Activated CD8-positive, alpha-beta memory T cell treated with anti-CD3 and anti-CD28 coated beads for 1 hour (primary cell): ENCODE data around the gene CDH2.

Experiments used
- DNase-seq, 2 donors: peaks; one replicate each; pipeline ENCODE4 v3.0.0-alpha.2; 2020; ENCODE audit warnings: low read depth in 1 of 2; ENCODE audit errors: extremely low read depth in 1 of 2

The CDH2 gene

DNA sequence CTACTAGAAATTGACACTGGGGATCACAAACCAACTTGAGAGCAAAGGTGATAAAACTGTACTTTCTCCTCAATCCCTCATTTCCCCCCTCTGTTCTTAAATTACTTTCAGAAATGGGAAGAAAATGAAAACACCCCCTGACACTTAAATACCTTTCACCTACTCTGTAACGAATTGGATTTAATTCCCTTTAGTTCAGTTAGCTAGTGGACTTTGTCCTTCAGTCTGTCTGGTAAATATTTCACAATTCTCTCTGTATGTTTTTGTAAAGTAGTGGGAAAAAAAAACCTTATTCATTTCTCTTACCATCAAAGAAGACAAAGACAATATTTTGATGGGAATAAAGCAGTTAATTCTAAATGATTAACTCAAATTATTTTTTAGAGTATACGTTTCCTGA, 85.7 kb downstream of the CDH2 start:
- no peak for DNase-seq

DNA sequence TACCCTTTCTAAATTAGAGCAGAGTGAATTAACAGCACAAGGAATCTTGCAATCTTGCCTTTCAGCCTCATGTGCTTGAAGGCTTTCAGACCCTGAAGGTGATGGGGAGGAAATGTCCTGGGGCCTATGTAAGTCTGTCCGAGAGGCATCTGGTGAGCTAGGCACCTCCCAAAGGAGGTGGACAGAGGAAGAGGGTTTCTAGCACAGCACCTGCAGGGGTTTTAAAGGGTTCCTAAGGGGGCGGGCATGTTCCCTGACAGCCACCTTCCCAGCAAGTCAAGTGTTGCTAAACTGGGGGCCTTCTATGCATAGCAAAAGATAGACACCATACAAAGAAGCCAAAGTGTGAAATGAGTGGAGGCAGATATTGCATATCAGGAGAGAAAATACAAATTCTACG, 88.5 kb downstream of the CDH2 start:
- no peak for DNase-seq

DNA sequence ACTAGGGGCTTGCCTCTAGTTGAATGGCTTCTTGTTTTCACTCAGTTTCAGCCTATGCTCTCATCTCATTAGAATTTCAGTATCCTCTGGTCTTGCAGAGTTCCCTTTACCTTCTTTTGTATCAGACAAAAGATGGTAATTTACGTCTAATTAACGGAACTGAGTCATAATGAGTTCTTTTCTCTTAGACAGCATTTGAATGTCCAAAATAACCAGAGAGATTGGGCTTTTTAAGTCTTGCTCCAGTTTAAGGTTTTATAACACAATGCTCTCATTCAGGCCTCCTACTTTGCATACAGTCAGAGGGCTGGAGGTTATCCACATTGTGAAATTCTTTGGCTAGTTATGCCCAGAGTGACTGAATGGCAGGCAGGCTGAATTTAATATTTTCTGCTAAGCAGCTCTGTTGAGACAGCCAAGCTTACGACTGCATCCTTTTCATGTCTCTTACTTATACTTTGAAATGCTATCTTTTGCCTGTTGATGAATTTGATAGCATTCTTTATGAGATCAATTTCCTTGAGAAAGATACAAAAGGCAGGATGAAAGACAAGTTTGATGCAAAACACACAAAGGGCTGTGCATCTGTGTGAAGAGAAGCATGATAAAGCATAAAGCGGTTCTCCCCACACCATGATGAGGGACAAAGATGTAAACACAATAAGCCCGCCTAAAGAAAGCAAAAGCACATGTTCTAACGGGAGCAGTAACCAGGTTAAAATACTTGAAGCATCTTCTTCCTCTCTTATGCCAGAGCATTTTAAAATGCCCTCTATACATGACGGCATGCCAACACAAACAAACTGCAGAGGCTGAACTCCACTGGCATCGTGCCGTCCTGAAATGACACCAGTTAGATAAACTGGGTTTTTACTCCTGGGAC, 90.0 kb downstream of the CDH2 start:
- DNase-seq, result no peak

DNA sequence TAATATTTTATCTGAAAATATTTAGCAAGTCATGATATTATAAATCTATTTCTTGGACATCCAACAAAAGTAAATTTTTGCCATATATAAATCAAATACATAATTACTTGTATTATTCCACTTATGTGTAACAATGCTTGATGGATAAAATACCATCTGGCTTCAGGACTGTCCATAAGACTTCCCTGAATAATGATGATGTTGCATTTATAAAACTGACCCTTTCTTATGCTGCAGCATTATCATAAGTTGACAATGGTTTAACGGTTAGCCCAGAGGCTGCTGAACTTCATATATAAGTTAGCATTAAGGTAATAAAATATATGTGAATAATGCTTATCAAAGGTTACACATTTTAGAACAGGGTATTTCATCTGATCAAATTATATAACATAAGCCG, 95.4 kb downstream of the CDH2 start:
- no peak for DNase-seq

DNA sequence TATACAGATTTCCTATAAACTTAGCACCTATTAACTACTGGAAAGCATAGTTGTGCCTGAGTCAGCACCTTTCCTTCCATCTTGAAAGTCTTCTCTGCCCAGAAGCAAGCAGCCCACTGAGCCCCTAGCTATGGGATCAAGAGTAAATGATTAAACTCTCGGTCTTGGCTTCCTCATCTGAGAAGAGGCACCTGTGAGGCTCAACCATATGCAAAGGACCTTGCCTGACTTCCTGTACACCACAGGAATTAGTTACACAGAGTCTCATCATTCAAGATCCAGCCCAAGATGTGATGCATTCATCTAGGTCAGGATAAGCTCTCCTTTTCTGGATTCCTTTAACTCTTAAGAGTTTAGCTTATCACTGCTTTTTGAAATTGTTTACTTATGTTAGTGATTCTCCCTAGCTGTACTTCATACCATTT, 96.0 kb downstream of the CDH2 start:
- no peak for DNase-seq

DNA sequence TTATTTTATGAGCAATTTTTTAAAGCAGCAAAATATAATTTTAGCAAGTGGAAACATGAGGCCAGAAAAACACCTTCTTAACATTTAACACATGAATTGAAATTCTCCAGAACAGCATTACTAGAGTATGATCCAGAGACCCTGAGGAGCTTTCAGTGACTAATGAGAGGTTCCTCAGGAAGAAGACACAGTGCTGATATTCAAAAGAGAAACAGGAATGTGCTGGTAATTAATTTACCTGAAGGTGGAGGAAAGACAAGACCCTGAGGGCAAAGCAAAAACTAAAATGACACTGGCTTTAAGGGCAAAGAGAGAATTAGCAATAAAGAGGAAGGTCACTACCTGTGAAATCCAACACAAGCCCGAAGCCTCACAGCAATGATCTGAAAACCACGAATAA, 97.0 kb downstream of the CDH2 start:
- DNase-seq, result no peak

DNA sequence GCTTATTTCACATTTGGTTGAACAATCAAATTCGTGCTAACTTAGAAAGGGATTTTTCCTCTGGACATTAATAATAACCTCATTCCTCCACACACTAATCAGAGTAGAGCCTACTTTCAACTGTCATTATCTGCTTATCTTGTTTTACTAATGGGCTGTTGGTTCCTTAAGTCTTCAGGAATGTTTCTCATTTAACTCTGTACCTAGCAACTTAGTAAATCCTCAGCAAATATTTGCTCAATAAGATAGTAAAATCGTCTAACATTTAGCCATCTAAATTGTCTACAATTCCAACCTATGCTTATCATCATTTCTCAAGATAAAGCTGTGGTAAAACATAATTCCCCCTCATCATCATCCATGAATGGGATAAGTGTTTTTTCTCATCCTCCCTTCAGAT, 98.1 kb downstream of the CDH2 start:
- DNase-seq, result no peak

DNA sequence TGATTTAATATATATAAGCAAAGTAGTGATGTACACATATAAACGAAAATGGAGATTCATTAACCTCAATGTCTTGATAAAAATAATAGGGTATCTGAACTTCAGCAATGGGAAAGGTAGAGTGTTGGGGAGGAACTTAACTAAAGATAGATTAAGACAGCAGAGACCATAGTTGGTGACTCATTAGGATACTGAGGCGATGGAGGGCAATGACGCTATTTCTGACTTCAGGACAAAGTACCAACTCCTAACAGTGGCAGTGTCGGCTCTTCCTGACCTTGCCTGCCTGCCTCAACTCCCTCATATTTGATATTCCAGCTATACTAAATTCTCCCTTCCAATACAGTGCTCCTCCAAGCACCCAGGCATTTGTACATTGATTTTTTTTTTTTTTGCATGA, 98.6 kb downstream of the CDH2 start:
- no peak for DNase-seq

DNA sequence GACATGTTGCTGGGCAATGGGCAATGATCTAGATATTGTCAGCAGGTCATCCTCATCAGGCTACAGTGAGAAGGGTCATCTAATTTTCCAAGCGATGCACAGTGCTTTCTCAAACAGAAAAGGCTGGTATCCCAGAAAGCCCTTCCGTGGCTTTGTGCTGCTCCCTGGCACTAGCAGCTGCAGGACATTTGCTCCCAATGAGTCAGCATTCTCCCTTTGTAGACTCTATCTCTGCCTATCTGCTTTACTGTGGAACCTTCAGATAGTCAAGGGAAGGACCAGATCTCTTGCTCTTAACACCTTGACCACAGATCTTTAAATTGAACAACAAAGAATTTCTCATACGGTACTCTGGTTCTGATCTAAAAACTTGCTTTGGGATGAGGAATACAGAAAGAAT, 101.4 kb downstream of the CDH2 start:
- DNase-seq, result no peak

DNA sequence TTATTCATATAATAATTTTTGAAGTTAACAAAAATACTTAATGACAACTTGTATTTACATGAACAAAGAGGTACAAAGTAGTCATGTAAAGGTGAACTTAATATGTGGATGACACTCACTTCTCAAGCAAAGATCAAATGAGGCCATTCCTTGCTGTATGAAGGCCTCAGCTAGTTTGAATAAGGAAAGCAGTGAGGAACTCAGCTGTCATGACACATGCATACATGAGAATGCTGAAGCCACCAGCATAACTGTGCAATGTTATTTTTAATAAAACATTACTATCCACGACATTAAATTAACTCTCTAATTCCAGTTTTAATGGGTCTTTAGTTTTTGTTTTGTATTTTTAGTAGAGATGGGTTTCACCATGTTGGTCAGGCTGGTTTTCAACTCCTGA, 102.9 kb downstream of the CDH2 start:
- DNase-seq, result no peak

DNA sequence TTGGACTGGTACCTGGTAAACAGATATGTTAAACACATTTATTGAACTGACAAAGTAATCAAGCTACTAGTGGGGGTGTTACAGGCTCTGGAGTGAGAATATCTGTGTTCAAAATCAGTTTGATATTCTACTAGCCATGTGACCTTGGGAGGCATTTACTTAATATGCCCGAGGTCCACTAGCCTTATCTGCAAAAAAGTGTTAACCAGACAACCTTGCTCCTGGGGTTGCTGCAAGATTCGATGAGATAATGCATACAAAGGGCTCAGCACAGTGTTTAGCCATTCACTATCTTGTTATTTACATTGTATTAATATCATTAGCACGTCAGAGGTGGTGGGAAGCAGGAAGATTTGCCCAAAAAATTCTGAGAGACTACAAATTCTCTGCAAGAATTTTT, 103.3 kb downstream of the CDH2 start:
- no peak for DNase-seq

DNA sequence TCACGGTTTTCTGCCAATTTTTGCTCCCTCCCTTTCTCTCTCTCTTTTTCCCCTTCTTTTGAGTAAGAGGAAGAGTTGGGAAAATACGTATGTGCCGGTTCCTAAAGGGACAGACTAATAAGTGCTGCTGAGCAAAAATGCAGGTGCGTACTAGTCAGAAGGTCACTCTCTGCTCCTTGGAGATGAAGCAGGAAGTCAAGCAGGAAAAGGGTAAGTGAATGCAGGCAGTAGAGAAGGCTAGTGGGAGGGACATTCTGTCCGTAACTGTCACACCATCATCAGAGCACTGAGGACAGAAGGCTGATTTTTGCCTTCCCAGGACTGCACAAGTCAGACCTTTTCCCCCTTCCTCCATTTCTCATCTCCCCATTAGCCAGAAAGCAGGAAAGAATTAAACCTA, 105.7 kb downstream of the CDH2 start:
- DNase-seq, result no peak

DNA sequence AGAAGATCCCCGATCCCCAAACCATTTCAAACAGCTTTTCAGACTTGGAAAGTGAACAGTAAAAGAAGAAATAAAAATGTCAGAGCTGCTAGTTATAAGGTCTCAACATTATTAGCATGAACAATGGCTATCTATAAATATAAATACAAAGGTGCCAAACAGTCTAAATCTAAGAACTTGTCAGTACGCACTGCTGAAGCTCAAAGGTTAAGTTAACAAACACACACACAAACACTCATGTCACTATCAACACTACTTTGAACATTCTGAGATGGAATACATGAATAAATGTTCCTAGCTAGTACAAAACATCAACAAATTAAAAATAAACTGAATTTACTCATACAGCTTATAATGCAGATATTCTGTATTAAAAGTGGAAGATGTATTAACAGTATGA, 108.7 kb downstream of the CDH2 start:
- DNase-seq, result no peak

DNA sequence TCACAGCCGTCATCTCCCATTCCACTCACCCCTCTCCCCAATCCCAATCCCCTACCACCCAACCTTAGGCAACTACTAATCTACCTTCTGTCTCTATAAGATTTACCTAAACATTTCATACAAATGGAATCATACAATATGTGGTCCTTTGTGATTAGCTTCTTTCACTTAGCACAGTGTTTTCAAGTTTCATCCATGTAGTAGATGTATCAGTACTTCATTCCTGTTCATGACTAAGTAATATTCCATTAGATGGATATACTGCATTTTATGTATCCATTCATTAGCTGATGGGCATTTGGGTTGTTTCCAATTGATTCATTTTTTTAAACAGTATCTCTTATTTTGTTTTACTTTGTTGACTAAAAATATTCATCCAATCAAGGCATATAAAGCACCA, 109.6 kb downstream of the CDH2 start:
- no peak for DNase-seq

DNA sequence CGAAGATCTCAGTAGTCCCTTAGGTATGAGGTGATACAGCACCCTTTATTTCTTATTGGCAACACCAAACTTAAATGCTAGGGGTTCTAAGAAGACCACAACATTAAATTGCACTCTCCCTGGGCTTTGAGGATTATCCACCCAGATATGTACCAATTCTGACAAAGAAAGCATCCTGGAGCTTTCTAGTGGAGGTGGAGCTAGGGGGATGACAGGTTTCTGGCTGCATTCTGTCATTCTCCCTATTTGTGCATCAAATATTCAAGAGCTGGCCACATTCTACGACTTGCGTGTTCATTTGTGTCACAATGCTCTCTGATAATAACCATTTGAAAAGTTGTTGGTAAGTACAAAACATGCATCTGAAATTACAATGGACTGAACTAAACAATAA, 111.1 kb downstream of the CDH2 start:
- DNase-seq, result no peak

DNA sequence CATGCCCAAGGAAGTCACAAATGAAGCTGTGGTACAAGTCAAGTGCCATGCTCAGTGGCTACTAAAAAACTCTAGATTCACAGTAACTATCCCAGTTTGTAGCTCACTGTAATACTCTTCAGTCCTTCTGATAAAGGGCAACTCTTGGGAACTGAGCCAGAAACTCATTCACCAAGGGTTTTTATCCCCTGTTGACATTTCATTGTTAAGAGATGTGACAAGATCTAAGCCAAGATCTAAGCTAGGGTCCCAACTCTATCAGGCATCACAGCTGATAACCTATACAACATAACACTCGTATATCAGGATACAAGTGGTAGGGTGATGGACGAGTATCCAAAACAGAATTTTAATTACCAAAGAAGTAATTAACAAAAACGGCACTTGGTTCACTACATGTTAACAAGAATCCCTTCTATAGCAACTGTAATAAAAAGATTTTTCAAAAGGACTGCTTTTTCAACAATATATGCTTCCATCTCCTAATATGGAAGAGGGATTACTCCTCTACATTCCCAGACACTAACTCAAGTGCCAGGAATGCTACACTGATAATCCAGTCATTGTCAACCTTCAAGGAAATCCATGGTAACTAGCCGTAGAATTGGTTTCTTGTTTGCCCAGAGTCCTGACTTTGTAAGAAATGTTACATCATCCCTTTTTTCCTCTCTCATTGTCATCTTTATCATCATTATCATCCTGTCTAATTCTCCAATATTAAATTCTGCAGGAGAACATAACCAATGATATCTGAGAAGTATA, 111.7 kb downstream of the CDH2 start:
- no peak for DNase-seq

DNA sequence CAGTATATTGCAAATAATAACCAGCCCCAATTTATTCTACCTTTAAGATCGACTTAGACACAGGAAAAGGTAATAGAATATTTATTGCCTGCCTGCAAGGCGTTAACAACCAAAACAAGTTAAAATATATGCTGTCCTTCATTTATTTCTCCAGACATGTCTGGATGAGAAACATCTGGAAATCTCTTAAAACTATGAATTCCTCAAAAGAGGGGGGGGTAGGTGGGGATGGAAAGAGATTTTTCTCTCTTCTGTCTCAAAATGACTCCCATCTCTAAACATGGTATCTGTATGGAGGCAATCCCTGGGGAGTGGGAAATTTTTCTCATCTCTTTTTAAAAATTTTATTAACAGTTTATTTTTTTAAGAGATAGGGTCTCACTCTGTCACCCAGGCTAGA, 113.0 kb downstream of the CDH2 start:
- DNase-seq, result no peak

DNA sequence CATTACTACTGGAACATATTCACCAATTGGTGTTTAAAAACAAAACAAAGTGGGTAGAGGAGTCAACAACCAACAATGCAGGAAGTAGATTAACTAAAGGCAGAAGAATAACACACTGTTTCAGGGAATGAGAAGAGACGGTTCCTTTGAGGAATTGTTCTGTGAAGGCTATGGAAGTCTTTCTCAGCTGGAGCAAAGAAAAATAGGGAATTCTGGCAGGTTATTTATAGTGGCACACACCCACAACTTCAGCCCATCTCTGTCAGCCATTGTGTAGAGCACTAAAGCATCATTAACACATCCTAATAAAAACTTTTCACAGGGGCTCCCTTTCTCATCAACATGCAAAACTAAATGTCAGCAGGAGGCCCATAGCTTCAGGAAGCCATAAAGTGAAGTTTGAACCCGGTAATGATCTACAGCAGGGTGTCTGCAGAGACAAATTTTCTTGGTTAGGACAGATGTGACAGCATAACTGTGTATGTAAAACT, 113.6 kb downstream of the CDH2 start:
- DNase-seq, result no peak

DNA sequence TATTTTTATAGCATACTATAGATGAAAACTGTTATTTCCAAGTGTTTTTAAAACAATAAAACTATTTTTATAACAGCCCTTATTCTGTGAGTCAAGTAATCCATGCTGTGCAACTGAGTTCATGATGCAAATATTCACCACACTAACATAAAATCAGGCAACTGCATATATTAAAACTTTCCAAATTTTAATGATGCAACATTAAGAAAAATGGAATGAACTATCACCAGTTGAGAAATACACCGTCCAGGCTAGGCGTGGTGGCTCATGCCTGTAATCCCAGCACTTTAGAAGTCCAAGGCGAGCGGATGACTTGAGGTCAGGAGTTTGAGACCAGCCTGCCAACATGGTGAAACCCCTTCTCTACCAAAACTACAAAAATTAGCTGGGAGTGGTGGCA, 114.5 kb downstream of the CDH2 start:
- DNase-seq, result no peak

DNA sequence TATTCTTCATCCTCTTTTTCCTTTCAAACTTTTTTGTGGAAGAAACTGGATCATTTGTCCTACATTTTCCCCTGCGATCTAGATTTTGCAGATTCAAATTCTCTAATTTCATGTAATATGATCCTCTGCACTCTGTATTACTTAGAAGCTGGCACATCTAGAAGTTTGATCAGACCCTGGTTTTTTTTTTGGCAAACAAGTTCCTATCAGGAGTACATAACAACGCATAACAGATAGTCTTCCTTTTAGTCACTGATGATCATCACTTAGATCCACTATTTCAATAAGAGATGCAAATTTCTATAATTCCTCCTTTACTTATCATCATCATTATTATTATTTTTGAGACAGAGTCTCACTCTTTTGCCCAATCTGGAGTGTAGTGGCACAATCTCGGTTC, 117.1 kb downstream of the CDH2 start:
- no peak for DNase-seq

DNA sequence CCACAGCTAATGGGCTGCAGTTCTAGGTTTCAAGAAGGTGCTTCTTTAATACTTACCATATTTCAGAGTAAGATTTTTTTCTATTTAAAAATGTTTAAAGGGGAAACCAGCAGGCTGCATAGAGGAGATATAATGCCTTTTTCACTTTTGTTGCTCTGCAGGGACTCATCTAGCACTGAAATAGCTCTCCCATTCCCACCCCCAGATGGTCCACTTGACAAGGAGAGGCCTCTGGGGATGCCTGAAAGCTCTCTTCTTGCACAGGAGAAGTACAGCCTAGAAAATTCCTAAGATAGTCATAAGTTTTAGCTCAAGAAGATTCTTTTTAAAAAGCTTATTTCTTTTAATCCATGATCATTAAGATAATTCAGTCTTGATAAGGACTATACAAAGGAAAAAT, 126.4 kb downstream of the CDH2 start:
- no peak for DNase-seq

DNA sequence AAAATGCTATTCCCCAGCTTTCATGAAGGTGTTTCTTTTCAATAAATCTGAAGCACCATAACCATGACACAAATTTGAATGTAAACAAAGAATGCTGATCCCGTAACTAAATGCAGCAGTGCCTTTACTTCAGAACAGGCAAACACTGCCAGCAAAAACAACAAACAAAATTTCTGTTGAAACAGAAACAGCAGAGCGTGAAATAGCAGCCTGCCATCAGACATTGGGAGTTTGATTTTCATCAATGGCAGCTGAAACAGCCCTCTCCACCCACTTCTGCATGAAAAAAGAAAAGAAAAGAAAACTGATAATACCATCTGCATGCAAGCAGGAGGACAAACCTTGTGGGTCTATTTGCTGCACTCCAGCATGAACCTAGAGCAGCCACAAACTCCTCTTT, 128.3 kb downstream of the CDH2 start:
- no peak for DNase-seq
